HG03469 (cell line): ENCODE measurements around the gene SPTLC2.
"Not testable (repeated sequence)": the region's sequence is repeated elsewhere in the genome, so short reads cannot be mapped to it uniquely, and the experiment has no call there.

ENCODE experiments used
- ATAC-seq: cut with Tn5 transposase; IDR thresholded peaks from one replicate; pipeline ENCODE4 v1.9.1; 2021; ENCODE audit warnings: mild to moderate bottlenecking, moderate library complexity, moderate number of reproducible peaks; ENCODE audit not compliant: unreplicated experiment

The SPTLC2 gene, protein sequence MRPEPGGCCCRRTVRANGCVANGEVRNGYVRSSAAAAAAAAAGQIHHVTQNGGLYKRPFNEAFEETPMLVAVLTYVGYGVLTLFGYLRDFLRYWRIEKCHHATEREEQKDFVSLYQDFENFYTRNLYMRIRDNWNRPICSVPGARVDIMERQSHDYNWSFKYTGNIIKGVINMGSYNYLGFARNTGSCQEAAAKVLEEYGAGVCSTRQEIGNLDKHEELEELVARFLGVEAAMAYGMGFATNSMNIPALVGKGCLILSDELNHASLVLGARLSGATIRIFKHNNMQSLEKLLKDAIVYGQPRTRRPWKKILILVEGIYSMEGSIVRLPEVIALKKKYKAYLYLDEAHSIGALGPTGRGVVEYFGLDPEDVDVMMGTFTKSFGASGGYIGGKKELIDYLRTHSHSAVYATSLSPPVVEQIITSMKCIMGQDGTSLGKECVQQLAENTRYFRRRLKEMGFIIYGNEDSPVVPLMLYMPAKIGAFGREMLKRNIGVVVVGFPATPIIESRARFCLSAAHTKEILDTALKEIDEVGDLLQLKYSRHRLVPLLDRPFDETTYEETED

DNA sequence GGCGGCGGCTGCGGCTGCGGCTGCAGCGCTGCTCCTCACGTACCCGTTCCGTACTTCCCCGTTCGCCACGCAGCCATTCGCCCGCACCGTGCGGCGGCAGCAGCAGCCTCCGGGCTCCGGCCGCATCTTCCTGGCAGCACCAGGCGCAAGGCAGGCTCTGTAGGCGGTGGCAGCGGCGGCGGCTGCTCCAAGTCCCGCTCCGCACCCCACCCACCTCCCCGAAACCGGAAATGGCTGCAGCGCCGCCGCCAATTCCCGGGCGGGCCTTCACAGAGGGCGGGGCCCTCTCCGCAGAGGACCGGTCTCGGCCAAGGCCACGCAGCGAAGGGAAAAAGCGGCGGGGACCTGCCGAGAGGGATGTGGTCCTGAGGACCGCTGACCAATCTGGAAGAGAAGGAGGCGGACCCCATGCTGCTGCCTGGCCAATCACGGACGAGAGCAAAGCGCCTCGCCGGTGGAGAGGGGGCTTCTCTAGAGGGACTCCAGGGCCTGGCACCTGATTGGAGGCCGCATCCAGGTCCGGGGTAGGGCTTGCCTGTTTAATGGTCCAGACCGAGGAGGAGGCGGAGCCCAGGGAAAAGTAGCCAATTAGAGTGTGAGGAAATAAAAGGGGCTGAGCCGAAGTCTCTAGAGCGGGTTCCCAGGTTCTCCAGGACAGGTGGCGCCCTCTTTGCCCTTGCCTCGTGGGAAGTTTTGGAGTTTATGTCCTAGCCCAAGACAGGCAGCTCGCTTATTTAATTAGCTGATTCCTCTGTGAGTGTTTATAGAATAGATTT, at the start of gene SPTLC2:
Gene SPTLC2 (minus strand): TSS at position 184 of the 776 bp plus-strand sequence. CDS start 58 bp downstream, at position 126.
- ATAC-seq: peak; percentile 91

DNA sequence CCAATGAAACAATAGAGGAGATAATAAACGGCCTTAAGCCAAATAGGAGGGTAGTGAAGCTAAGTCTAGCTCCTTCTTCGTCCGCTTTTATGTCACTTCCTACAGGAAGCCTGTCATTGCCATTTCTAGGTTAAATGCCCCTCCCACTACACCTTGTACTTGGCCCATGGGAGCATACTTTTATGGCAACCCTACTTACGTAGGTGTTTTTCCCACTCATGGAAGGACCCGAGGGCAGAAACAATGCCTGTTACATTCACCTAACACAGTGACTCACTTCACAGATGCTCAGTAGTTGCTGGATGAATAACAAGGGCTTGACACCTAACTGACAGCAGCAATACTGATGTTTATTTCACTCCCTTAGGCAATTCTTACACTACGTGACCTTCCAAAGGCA, 46.9 kb upstream of the SPTLC2 start:
- ATAC-seq: no peak

DNA sequence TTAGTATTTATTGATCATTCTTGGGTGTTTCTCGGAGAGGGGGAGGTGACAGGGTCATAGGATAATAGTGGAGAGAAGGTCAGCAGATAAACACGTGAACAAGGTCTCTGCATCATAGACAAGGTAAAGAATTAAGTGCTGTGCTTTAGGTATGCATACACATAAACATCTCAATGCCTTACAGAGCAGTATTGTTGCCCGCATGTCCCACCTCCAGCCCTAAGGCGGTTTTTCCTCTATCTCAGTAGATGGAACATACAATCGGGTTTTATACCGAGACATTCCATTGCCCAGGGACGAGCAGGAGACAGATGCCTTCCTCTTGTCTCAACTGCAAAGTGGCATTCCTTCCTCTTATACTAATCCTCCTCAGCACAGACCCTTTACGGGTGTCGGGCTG, 45.1 kb upstream of the SPTLC2 start:
- ATAC-seq: not testable (repeated sequence)

DNA sequence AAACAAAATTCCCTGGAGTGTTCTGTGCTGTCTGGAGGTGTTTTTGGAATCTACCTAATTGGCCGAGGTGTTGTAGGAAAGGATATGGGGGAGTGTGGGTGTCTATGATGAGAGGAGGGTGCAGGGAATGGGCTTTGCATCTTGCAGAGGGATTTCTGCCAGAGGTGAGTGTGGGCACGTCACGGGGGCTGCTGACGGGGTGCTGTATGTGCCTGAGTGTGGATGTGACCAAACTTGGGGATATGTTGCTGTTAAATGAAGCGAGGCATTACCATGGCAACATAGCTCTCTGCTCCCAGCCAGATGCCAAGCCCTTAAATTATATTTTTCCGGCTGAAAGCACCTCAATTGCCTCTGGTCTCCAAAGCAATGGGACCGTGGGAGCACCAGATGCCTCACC, 44.3 kb upstream of the SPTLC2 start:
- no peak for ATAC-seq

DNA sequence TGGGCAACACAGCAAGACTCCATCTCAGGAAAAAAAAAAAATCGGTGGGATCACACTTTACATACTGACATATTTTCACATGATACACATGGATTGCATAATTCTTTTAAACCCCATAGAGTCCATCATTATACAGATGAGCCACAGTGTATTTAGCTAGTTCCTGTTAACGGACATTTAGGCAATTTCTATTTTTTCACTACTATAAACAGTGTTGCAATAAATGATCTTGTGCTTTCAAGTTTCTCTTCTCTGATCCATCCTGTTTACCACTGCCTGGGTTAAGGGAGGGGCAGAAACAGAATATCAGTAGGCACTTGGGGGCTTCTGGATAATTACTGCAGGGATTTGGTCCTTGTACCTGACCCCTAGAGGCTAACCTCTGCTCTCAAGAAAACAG, 43.4 kb upstream of the SPTLC2 start:
- ATAC-seq: no peak

DNA sequence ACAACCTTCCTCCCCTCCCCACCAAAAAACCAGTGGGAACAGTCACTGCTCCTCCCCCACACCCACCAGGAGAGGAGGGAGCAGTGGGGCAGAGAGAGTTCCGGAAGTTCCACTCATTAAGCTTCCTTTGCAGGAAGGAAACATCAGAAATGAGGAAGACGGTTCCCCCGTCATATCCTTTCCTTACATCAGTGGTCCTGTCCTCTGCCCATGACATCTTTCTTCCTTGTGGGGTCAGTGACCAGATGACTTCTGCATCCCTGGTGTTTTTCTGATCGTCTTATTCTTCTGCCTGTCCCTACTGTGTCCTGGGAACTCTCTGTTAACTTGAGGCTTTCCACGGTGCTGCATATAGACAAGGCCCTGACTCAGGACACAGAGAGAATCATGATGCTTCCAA, 40.8 kb upstream of the SPTLC2 start:
- ATAC-seq: no peak

DNA sequence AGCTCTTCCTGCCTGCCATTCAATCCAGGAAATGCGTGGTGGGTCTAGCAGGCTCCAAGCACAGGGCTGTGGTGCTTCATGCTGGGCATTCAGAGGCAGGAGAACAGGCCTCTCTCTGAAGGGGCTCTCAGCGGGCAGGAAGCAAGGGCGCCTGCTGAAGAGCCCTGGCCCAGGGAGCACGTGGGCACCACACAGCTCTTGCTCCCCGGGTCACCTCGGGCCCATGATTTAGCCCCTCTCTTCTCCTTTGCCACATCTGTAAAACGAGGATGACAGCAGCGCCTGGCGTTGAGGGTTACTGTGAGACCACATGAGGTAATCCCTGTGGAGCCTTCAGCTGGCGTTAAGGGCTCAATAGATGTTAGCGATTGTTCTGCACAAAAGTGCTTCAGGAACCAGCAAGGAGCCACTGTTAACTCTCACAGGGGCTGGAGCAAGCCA, 37.6 kb upstream of the SPTLC2 start:
- no peak for ATAC-seq

DNA sequence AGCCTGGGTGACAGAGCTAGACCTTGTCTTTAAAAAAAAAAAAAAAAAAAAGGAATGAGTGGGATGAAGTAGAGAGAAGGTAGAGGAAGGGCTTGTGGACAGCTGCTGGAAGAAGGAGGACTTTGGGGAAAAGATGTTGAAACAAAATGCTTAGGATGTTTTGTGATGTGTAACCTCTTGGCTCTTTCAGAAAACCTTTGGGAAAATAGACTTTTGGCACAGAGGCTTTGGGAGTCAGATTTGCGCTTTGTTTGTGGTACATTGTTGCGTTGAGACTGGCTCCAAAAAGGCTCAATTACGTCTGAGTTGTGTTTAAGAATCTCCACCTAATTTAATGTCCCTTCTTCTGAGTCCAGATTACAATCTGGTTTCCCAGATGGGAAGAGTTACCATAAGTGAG, 32.9 kb upstream of the SPTLC2 start:
- no peak for ATAC-seq

DNA sequence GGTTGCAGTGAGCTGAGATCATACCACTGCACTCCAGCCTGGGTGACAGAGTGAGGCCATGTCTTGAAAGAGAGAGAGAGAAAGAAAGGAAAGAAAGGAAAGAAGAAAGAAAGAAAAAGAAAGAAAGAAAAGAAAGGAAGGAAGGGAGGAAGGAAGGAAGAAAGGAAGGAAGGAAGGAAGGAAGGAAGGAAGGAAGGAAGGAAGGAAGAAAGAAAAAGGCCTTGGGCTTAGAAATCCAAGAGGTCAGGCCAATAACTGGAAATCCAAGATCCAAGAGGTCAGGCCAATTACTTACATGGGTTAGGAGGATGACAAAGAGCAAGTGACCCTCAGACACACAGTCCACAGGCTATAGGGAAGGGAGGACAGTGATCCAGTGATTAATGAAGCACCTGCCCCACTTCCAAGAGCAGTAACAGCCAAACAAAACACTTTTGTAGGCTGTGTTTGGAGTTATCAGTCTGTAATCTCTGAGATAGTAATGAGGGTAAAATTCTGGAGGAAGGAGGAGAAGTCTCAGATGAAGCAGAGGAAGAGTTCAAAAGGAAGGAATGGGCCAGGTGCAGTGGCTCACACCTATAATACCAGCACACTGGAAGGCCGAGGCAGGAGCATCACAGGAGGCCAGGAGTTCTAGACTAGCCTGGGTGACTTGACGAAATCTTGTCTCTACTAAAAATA, 32.2 kb upstream of the SPTLC2 start:
- ATAC-seq: no peak

DNA sequence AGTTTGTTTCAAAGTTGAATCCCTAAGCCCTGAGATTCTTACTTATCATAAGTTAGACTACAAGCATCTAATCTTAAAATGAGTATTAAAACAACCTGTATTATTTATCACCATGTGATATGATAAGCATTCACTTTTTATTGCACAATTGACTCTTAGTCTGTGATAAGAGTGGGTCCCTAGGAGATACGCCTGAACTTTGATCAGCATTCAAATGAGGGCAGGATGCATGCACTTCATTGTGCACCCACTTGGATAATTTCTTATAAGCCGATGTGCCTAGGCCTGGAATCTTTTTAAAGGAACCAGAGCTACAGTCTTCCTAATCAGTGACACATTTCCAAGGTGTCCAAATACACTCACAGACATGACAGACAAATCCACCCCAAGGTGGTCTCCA, 31.4 kb upstream of the SPTLC2 start:
- ATAC-seq: no peak

DNA sequence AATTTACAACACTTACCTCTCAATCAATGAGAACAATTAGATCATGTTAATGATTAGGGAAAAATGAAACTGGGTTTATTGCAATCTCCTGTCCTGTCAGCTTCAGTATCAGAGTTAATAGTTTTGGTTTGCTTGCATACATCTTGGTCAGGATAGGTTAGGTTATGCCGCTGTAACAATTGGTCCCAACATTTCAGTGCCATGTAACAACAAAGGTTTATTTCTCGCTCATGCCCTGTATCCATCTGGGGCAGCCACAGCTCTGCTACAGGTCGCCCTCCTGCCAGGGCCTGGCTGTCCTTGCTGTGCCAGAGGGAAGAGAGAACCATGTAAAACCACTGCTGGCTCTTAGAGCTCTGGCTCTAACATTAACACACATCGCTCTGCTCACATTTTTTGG, 30.5 kb upstream of the SPTLC2 start:
- ATAC-seq: no peak

DNA sequence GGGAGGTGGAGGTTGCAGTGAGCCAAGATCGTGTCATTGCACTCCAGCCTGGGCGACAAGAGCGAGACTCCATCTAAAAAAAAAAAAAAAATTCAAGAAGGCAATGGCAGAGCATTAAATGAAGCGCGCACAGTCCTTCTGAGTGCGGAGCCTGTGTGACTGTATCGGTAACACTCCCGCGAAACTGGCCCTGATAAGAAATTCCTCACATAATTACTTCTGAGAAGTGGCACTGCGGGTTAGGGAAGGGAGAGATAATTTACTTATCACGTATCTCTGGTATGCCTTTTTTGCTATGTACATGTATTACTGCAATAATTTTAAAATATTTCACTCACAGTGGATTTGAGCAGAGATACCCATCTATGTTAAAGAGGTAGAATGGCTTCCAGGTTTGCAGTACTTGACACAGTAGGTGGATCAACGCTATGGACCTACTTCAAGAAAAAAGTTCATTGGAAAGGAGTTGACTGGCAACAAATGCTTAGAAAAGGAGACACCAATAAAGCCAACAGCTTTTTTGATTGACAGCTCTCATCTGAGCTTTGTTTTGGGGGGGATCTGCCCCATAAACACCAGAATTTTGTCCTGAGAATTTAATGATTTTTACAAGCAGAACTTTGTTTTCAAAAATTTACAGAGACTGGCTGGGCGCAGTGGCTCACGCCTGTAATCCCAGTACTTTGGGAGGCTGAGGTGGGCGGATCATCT, 29.2 kb upstream of the SPTLC2 start:
- ATAC-seq: no peak

DNA sequence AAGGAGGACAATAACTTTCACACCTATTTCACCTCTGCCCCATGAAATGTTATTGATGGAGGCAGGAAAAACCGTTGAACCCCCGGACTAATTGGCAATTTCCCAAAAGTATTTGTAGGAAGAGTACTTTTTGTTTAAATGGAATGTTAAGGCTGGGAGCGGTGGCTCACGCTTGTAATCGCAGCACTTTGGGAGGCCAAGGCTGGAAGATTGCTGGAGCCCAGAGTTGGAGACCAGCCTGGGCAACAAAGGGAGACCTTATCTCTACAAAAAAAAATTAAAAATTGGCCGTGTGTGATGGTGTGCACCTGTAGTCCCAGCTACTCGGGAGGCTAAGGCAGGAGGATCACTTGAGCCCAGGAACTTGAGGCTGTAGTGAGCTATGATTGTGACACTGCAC, 26.0 kb upstream of the SPTLC2 start:
- no peak for ATAC-seq

DNA sequence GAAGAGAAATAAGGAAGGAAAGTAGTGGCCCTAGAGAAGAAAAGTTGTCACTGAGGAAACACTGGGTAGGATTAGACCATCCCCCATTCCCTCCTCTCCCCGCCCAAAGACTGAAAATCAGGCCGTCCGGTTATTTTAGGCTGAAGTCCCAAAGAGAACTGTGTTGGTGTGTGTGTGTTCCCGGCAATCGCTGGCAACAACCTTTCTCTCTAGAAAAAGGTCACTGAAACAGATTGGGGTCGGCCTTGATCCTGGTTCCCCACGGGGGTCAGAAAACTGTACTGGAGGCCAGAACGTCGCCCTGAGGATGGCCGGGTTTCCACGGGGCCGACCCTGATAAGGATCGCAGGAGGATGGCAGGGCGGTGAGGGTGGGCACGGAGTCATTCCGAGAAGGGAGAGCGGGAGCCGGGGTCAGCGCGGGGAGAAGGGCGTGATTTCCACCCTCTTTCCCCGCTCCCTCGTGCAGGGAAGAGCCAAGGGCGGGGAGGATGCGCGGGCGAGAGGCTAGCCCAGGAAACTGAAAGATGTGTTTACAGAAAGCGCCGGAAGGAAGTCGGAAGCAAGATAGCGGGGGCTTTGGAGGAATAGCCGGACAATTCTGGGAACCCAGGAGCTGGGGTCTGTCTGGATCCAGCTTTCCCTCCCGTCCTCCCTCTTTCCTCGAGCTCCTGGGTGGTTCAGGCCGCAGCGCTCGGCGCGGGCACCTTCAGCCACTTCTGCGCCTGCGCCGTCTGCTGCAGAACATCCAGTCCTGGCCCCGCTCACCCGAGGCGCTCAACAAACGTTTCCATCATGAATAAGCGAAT, 25.3 kb upstream of the SPTLC2 start:
- no peak for ATAC-seq

DNA sequence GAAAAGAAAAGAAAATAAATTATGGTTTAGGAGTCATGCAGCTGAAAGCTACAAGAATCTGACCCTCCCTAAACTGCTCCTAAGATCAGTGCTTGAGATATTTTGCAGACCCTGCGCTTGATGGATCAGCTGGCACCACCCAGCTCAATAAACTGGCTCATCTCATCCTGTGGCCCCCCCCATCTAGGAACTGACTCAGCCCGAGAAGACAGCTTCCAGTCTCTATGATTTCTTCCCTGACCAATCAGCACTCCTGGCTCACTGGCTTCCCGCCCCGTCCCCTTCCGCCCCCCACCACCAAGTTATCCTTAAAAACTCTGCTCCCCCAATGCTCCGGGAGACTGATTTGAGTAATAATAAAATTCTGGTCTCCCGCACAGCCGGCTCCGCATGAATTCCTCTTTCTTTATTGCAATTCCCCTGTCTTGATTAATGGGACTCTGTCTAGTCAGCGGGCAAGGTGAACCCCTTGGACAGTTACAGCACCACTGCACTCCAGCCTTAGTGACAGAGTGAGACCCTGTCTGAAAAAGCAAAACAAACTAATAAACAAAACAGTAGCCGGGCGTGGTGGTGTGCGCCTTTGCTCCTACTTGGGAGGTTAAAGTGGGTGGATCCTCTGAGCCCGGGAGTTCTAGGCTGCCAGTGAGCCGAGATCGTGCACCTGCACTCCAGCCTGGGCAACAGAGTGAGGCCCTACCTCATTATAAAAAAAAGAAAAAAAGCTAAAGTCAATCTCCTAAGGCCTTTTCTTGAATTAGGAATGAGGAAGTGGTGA, 24.5 kb upstream of the SPTLC2 start:
- no peak for ATAC-seq

DNA sequence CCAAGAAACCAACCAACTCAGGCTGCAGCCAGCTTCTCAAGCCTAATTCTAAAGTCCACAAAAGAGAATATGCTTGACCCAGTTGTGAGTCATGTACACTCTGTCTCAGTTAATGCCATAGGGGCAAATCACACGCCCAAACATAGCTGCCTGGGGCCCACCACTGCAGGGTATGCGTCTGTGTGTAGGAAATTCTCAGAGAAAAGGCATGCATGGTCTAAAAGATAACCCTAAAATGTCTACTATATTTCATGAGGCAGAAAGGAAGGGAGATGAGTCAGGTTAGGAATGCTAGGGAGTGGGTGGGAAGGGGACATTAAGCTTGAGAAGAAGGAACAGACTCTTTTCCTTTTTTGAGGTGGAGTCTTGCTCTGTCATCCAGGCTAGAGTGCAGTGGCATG, 22.3 kb upstream of the SPTLC2 start:
- no peak for ATAC-seq

DNA sequence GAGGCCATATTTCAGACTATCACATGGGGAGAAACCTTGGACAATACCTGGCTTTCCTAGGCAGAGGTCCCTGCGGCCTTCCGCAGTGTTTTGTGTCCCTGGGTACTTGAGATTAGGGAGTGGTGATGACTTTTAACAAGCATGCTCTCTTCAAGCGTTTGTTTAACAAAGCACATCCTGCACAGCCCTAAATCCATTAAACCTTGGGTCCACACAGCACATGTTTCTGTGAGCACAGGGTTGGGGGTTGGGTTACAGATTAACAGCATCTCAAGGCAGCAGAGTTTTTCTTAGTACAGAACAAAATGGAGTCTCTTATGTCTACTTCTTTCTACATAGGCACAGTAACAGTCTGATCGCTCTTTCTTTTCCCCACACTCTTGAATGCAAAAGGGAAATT, 19.4 kb upstream of the SPTLC2 start:
- ATAC-seq: not testable (repeated sequence)

DNA sequence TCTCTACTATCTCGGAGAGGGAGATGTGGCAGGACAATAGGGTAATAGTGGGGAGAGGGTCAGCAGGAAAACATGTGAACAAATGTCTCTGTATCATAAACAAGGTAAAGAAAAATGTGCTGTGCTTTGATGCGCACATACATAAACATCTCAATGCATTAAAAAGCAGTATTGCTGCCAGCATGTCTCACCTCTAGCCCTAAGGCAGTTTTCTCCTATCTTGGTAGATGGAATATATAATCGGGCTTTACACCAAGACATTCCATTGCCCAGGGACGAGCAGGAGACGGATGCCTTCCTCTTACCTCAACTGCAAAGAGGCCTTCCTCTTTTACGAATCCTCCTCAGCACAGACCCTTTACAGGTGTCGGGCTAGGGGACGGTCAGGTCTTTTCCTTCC, 19.0 kb upstream of the SPTLC2 start:
- not testable (repeated sequence) for ATAC-seq

DNA sequence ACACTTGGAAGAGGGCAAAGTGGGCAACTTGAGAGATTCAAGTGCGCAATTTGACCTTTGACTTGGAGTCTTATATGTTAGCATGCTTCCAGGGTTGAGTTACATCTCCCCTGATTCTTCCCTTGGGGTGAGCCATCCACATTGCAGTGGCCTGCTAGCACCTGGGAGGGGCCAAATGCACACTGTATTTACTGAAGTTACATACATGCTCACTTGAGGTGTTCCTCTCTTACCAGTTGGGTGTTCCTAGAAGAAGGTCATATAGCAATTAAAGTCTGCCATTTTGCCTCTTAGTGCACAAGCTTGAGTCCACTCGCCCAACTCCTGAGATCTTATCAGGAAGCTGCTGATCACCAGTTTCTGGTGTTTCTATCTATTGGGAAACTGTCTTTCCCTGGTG, 13.7 kb upstream of the SPTLC2 start:
- no peak for ATAC-seq
